GM10248 (cell line): ENCODE measurements around the gene ATG5.
A peak's percentile ranks its signal among the peaks of the same experiment; 100 is the strongest.

Source experiments
- CTCF ChIA-PET: fragments of 300-600 bp; sonication (Branson Sonifier 250); formaldehyde crosslinking; extraction: SDS; loops from one replicate; lab custom pipeline; 2021; ENCODE audit warnings: antibody characterized with exemption; lab: Yijun Ruan, JAX
- POLR2A ChIA-PET: fragments of 350-650 bp; sonication (Branson Sonifier 250); formaldehyde crosslinking; extraction: SDS; loops from one replicate; lab custom pipeline; 2020; ENCODE audit warnings: antibody characterized with exemption; lab: Yijun Ruan, JAX
- DNase-seq: peaks from one replicate; pipeline ENCODE4 v3.0.0; 2012; ENCODE audit errors: extremely low spot score
- TF ChIP-seq, protein P1 (sequence below): IDR thresholded peaks from 2 replicates; pipeline ENCODE4 v1.5.1; 2012; ENCODE audit warnings: mild to moderate bottlenecking, low read depth; ENCODE audit errors: extremely low read depth, missing control alignments, control extremely low read depth

ATG5 gene

DNA sequence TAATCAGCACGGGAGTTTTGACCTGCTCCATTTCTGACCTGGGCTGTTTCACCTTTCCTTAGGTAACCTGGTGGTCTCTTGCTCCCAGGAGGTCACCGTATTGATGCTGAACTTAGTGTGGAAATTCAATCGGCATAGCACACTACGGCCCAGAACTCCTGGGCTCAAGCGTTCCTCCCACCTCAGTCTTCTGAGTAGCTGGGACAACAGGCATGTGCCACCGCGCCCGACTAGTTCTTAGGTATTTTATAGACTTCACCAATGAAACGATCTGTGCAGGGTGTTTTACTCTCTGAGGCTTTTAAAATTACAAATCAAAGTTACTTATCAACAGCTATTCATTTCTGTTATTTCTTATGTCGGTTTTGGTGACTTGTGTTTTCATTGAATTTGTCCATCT is 42.1 kb downstream of the ATG5 start:
- TF ChIP-seq, protein P1, sequence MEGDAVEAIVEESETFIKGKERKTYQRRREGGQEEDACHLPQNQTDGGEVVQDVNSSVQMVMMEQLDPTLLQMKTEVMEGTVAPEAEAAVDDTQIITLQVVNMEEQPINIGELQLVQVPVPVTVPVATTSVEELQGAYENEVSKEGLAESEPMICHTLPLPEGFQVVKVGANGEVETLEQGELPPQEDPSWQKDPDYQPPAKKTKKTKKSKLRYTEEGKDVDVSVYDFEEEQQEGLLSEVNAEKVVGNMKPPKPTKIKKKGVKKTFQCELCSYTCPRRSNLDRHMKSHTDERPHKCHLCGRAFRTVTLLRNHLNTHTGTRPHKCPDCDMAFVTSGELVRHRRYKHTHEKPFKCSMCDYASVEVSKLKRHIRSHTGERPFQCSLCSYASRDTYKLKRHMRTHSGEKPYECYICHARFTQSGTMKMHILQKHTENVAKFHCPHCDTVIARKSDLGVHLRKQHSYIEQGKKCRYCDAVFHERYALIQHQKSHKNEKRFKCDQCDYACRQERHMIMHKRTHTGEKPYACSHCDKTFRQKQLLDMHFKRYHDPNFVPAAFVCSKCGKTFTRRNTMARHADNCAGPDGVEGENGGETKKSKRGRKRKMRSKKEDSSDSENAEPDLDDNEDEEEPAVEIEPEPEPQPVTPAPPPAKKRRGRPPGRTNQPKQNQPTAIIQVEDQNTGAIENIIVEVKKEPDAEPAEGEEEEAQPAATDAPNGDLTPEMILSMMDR, result no peak
- CTCF ChIA-PET, result interaction anchor here (1.0 to 1.8 kb wide), 2 partner anchors 9 to 60 kb away, joined by 4 to 6 read pairs; no protein-coding TSS in a partner anchor
- no peak for DNase-seq
- POLR2A ChIA-PET, result no interaction called here

DNA sequence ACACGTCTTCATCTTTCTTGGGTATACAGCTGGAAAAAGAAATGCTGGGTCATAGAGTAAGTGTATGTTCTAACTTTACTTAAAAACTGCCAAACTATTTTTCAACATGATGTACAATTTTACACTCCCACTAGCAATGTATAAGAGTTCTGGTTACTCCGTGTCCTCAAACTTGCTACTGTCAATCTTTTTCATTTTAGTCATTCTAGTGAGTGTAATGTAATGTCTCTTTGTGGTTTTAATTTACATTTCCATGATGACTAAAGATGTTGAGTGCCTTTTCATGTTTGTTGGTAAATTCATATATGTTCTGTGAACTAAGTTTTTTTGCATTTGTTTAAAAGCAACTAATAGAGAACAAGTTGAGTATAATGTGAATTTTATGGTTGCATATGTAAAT is 43.9 kb downstream of the ATG5 start:
- POLR2A ChIA-PET, result no interaction called here
- no peak for DNase-seq
- TF ChIP-seq, protein P1, result no peak
- CTCF ChIA-PET, result interaction anchor here (1.4 to 2.5 kb wide), 3 partner anchors 11 to 21 kb away, joined by 3 to 9 read pairs (median 7); no protein-coding TSS in a partner anchor

DNA sequence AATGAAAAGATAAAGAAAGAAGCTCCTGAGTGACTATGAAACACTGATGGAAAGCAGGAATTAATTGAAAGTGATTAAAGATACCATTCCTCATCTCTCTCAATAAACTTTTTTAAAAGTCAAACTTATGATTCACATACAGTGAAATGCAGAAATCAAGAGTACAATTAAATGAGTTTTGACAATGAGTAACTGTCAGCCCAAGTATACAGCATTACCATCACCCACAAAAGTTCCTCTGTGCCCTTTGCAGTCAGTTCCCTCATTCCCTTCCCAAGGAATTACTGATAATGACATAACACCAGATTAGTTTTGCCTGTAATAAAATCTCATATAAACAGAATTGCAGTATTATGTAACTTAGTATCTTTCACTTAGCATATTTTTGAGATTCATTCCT is 44.5 kb downstream of the ATG5 start:
- ChIA-PET CTCF (interaction anchor here (1.8 to 2.5 kb wide), 3 partner anchors 10 to 20 kb away, joined by 5 to 9 read pairs (median 7); no protein-coding TSS in a partner anchor), POLR2A (no interaction called here)
- TF ChIP-seq, protein P1, result no peak
- no peak for DNase-seq

DNA sequence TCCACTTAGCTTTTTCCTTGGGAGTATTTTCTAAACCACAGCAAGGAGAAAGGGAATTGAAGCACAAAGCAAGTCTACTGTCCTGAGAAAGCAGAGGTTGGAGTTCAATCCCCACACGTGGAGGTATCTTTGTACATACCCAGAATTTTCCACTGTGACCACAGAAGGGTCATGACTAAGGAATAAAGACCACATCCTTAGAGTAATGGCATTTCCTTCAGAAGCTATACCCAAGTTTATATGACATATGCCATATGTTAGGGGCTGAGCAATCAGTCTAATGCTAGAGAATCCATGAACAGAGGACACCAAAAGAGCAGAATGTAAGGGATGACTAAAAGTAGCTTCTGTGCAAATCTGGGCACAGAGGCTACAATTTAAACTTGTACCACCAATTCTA is 46.4 kb downstream of the ATG5 start:
- TF ChIP-seq, protein P1, result no peak
- DNase-seq, result no peak
- CTCF ChIA-PET, result interaction anchor here (1.2 to 2.5 kb wide), 5 partner anchors 8 to 22 kb away, joined by 3 to 9 read pairs (median 4); no protein-coding TSS in a partner anchor
- POLR2A ChIA-PET, result no interaction called here

DNA sequence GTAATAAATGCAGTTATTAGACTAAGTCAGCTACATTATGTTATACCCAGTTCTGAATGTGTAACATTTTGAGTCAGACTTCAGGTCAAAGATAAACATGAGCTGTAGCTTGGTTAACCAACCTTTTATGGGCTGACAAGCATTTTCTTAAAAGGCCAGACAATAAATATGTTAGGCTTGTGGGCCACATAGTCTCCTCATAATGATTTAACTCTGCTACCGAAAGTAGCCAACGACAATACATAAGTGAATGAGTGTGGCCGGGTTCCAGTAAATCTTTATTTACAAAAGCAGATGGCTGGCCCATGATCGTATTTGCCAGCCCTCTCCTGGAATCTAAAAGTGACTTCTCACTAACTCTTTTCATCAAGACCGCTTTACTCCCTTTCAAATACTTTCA is 49.9 kb downstream of the ATG5 start:
- DNase-seq, result no peak
- POLR2A ChIA-PET, result no interaction called here
- CTCF ChIA-PET, result interaction anchor here (1.1 to 1.7 kb wide), 5 partner anchors 12 to 23 kb away, joined by 3 to 4 read pairs (median 3); no protein-coding TSS in a partner anchor
- TF ChIP-seq, protein P1, result no peak

DNA sequence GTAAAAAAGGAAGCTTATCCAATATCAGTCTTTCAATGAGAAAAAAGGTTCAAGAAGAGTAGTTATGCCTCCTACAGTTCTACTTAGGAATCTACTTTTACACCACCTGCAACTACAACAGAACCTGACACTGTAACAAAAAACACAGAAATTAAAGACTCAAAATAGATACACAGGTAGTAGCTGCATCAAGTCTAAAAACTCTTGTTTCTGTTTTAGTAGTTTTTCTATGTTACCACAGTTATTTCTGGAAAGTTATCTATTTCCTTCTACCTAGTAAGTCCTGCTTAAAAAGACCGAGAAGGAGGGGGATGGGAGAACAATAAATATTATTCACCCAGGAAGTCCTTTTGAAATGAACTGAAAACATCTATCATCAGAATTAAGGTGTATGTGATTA is 52.5 kb downstream of the ATG5 start:
- POLR2A ChIA-PET, result no interaction called here
- CTCF ChIA-PET, result interaction anchor here (0.7 to 1.8 kb wide), 4 partner anchors 12 to 19 kb away, joined by 3 to 9 read pairs (median 4); no protein-coding TSS in a partner anchor
- TF ChIP-seq, protein P1, result peak; percentile 4
- no peak for DNase-seq
